ENCODE measurements around the gene THBS2.

- TF ChIP-seq CTCF (conservative IDR thresholded peaks at IDR 0.05; ENCODE audit: low read length) (no peak), EZH2phosphoT487 (IDR thresholded peaks at IDR 0.05; ENCODE audit: borderline replicate concordance) (no peak)
These were observed 17.7 kb upstream of the THBS2 start for GRCh38 chr6:169271158-169271876.
